Mammary epithelial cell (primary cell): ENCODE measurements around the gene VAMP5.

Source experiments
- CTCF ChIP-seq, 2 donors: IDR thresholded peaks in 1 of 2; conservative IDR thresholded peaks in 1 of 2; 2 replicates each; pipeline ENCODE4 v1.5.1; 2011 to 2012; ENCODE audit warnings: inconsistent platforms in 2 of 2, low read length in 2 of 2, mild to moderate bottlenecking in 2 of 2, control low read depth in 1 of 2, low read depth in 1 of 2; ENCODE audit not compliant: insufficient read depth in 1 of 2; ENCODE audit errors: extremely low read depth in 1 of 2
- EZH2 ChIP-seq: IDR thresholded peaks from 2 replicates; pipeline ENCODE4 v1.6.1; 2012; ENCODE audit warnings: low read length, inconsistent platforms, borderline replicate concordance

GRCh38 chr2:85607268-85608215 lies 23.3 kb downstream of the VAMP5 start:
- TF ChIP-seq CTCF (conservative IDR thresholded peaks at IDR 0.05 in 1 of 2, IDR thresholded peaks at IDR 0.05 in 1 of 2; ENCODE audit: extremely low read depth in 1 of 2, insufficient read depth in 1 of 2, low read depth in 1 of 2, low read length in 2 of 2) (no peak), EZH2 (no peak)
